Activated CD8-positive, alpha-beta memory T cell treated with anti-CD3 and anti-CD28 coated beads for 4 hours (primary cell): ENCODE results near the gene TPSAB1.
"Not testable (repeated sequence)": the region's sequence is repeated elsewhere in the genome, so short reads cannot be mapped to it uniquely, and the experiment has no call there.

Source experiments
- DNase-seq, 2 donors: peaks; one replicate each; pipeline ENCODE4 v3.0.0-alpha.2; 2020; ENCODE audit warnings: low read depth in 2 of 2

The TPSAB1 gene

DNA sequence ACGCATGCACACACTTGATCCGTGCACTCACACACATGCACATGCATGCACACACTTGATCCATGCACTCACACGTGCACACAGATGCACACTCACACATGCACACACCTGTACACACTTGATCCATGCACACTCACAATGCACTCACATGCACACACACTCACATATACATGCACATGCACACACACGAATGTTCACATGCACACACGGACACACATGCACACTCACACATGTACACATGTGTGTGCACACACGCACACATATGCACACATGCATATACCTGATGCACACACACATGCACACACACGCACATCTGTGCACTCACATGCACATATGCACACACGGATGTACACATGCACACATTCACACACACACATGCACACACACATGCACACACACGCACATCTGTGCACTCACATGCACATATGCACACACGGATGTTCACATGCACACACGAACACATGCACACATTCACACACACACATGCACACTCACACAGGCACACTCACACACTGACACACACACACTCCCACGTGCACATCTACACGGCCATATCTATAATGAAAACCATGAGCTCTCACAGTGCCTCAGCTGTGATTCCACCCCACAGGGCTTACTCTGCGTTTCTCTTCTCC lies 7.5 kb downstream of the TPSAB1 start:
- DNase-seq, result not testable (repeated sequence)

GRCh38 chr16:1249031-1249755 lies 8.7 kb downstream of the TPSAB1 start:
- DNase-seq, result not testable (repeated sequence)

- DNase-seq, result not testable (repeated sequence)
These were observed 13.3 kb downstream of the TPSAB1 start for GRCh38 chr16:1253701-1254364.

DNA sequence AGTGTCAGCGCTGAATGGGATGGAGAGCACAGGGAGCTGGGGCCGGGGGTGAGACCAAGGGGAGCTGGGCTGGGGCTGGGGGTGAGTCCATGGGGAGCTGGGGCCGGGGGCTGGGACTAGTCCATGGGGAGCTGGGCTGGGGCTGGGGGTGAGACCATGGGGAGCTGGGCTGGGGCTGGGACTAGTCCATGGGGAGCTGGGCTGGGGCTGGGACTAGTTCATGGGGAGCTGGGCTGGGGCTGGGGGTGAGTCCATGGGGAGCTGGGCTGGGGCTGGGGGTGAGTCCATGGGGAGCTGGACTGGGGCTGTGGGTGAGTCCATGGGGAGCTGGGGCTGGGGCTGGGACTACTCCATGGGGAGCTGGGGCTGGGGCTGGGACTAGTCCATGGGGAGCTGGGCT lies 14.3 kb downstream of the TPSAB1 start:
- not testable (repeated sequence) for DNase-seq

- not testable (repeated sequence) for DNase-seq
These were observed 15.0 kb downstream of the TPSAB1 start, which contains the start of gene TPSD1 for GRCh38 chr16:1255276-1256122. Gene TPSD1 (plus strand): TSS chr16:1256069. CDS start chr16:1256281, 212 bp downstream.

GRCh38 chr16:1256296-1256873 lies 15.9 kb downstream of the TPSAB1 start:
- not testable (repeated sequence) for DNase-seq

- no peak for DNase-seq
These were observed 16.4 kb downstream of the TPSAB1 start for GRCh38 chr16:1256874-1257322.

GRCh38 chr16:1257561-1258224 lies 17.2 kb downstream of the TPSAB1 start:
- no peak for DNase-seq

DNA sequence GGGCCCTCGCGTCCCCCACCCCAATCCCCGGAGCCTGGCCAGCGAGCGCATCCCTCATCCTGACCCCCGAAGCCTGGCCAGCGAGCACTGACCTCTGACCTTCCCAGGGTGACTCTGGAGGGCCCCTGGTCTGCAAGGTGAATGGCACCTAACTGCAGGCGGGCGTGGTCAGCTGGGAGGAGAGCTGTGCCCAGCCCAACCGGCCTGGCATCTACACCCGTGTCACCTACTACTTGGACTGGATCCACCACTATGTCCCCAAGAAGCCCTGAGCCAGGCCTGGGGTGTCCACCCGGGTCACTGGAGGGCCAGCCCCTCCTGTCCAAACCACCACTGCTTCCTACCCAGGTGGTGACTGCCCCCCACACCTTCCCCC lies 17.7 kb downstream of the TPSAB1 start:
- no peak for DNase-seq

DNA sequence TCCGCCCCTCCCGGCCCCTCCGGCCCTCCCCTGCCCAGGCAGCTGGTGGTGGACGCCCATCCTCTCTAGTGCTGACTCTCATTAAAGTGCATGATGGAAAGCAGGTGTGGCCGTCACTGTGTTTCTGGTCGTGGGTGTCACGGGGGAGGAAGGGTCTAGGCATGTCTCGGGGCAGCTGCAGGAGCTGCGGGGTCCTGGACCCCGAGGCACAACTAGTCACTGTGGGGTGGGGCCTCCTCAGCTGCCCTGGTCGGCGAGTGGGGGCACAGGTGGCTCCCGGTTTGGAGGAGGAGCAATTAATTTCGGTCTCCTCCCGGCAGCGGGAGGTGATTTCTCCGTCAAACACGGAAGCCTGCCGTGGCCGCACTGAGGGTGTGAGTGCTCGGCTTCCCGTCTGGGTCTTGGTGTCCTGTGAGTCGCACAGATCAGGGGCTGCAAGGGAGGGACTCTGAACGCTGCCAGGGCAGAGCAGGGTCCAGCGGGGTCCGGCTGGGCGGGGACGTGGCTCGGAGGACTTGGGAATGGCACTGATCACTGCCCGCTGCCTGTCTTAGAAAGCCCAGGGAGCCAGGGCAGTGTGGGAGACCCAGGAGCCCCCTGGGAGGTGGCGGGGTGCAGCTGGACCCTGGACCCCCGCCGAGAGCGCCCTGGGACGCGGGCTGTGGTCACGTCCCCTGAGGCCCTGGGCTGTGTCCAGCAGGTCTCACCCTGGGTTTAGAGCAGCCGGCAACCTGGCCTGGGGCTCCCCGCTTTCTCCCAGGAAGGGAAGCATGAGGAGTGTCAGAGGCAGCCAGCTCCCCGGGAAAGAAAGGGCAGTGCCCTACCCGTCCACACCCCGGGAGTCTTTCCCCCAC lies 18.6 kb downstream of the TPSAB1 start:
- DNase-seq, result no peak

DNA sequence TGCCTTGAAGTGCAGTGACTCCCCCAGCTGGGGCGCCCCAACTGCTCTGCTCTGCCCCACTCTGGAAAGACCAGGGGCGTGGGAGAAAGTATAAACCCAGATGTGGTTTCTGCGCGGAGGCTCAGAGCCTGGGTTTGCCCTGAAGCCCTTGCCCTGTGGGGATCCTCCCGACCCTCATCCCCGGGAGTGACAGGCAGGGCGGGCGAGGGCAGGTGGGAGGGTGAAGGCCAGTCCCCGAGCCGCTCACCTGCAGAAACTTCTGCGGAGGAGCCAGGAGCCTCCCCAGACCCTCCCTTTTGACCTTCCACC lies 19.2 kb downstream of the TPSAB1 start:
- no peak for DNase-seq

GRCh38 chr16:1260101-1260680 lies 19.7 kb downstream of the TPSAB1 start:
- no peak for DNase-seq

DNA sequence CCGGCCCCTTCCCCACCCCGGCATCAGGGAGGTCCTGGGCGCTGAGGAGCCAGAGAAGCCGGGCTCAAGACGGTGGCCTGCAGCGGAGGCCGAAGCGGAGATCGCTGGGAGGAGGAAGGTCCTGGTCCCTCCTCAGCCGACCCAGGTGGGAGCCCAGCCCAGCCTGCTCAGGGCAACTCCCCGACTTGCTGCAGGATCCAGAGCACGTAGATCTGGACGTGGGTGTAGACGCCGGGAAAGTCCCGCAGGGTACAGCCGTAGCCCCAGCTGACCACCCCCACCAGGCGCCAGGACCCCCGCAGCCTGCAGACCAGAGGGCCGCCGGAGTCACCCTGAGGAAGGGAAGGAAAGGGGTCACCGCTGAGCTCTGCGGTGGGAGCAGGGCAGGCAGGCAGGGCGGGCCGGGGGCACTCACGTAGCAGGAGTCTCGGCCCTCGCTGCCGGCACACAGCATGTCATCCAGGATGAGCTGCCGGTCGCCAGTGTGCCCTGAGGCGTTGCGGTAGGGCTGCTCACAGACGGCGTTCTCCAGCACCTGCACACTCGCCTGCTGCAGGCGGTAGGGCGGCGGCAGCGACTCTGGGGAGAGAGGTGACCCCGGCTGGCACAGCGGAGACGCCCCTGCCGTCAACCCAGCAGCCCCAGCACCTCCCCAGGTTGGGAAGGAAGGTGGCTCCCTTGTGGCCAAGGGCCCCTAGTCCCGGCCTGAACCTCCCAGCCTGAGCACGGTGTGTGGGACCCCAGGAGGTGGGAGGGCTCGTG lies 20.8 kb downstream of the TPSAB1 start:
- no peak for DNase-seq

- DNase-seq, result no peak
These were observed 21.8 kb downstream of the TPSAB1 start for GRCh38 chr16:1262210-1262845.

DNA sequence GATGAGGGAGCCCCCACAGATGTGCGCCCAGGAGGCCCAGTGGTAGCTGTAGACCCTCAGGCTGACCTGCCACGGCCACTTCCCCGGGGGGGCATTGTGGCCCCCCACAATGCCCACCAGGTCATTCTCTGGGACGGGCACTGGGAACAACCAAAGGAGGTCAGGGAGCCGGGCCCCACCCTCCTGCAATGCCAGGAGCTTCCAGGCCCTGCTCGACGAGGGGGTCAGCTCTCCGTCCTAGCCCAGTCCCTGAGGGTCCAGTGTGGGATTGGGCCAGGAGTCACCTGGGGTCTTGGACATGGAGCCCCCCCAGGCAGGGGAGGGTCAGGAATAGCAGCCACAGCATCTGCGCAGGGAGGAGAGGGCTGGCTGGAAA lies 22.3 kb downstream of the TPSAB1 start:
- no peak for DNase-seq

GRCh38 chr16:1263591-1264344 lies 23.3 kb downstream of the TPSAB1 start:
- no peak for DNase-seq

- DNase-seq, result no peak
These were observed 24.0 kb downstream of the TPSAB1 start for GRCh38 chr16:1264345-1265089.
